Sigmoid colon (tissue), 4 donors: Measurements from ENCODE around the gene DERA.

Experiments used
- CTCF ChIP-seq, 4 experiments: fragments of 450-650 bp in 3 of 4; fragments of 200-600 bp in 1 of 4; IDR thresholded peaks; one replicate each; pipeline ENCODE4 v1.5.1; 2016 to 2019; ENCODE audit warnings: antibody characterized with exemption in 4 of 4, mild to moderate bottlenecking in 3 of 4, moderate library complexity in 2 of 4
- EP300 ChIP-seq, 4 donors: sonication (generic); formaldehyde crosslinking; IDR thresholded peaks; one replicate each; pipeline ENCODE4 v1.6.1; 2017; ENCODE audit warnings: antibody characterized with exemption in 4 of 4
- POLR2A ChIP-seq, 2 donors: fragments of 450-650 bp; IDR thresholded peaks; one replicate each; pipeline ENCODE4 v1.6.1; 2016; ENCODE audit warnings: antibody characterized with exemption in 2 of 2, mild to moderate bottlenecking in 2 of 2, moderate library complexity in 2 of 2
- POLR2AphosphoS5 ChIP-seq, 4 donors: sonication (generic); formaldehyde crosslinking; IDR thresholded peaks; one replicate each; pipeline ENCODE4 v1.6.1; 2017; ENCODE audit warnings: antibody characterized with exemption in 4 of 4

GRCh38 chr12:15928870-15929571, 17.9 kb downstream of the DERA start:
- no peak for TF ChIP-seq CTCF (IDR thresholded peaks at IDR 0.05)
- no peak for TF ChIP-seq POLR2AphosphoS5 (IDR thresholded peaks at IDR 0.05)
- no peak for TF ChIP-seq EP300 (IDR thresholded peaks at IDR 0.05)
- TF ChIP-seq POLR2A (IDR thresholded peaks at IDR 0.05), result no peak
